OCI-LY1 (cell line): ENCODE data around the gene PPCDC.

Experiments used
- CTCF ChIP-seq: fragments of 200-600 bp; sonication (generic), shearing (Covaris generic); IDR thresholded peaks from 2 replicates; pipeline ENCODE4 v1.5.1; 2017; ENCODE audit warnings: mild to moderate bottlenecking, antibody characterized with exemption, low read length, moderate library complexity, mixed read lengths
- EZH2 ChIP-seq: fragments of 200-600 bp; sonication (generic), shearing (Covaris generic); IDR thresholded peaks from 2 replicates; pipeline ENCODE4 v1.8.0; 2017; ENCODE audit warnings: borderline replicate concordance, mixed run types, mild to moderate bottlenecking, antibody characterized with exemption, low read length, moderate library complexity, mixed read lengths

DNA sequence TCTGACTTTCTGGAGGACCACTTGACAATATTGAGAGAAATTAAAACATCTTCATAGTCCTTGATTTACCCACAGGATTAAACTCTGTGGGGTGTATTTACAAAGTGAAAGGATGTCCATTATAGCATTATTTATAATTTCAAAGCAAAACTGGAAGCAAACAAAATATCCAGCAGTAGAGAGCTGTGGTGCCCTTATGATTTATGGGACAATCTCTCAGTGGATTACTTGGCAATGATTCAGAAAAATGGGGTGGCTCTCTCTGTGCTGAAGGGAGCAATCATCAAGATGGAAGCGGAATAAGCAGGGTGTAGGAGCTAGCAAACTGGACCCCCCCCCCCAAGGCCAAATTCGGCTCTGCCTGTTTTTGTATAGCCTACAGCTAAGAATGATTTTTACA, 9.0 kb downstream of the PPCDC start:
- TF ChIP-seq CTCF (no peak), EZH2 (no peak)
